ENCODE results near the gene RAPGEF5. TPM values are rescaled to one million over a fixed set of nuclear protein-coding genes. Genes with fewer than 3 reads are reported as not detected.

Gene RAPGEF5
- total RNA-seq, 1 experiment from 2014 or later: 5.6 TPM

DNA sequence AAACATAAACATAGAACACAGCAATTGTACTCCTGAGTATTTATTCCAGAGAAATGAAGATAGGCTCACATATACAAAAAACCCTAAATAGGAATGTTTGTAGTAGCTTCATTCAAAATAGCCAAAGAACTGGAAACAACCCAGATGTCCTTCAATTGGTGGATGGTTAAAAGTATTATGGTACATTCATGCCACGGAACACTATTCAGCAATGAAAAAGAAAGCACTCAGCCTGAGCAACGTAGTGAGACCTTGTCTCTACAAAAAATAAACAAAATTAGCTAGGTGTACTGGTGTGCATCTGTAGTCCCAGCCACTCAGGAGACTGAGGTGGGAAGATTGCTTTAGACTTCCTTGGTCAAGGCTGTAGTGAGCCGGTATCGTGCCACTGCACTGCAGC, 94.4 kb downstream of the RAPGEF5 start:
- no peaks in the 10 kb centered on the region for H3F3A ChIP-seq (ENCODE audit: low read length, unreplicated experiment)
- H3K27me3 ChIP-seq (ENCODE audit: low read length): no peaks in the 10 kb centered on the region
- DNase-seq: no peak
- no TSS peak for BruUV-seq (replicated peaks)
- H3K9ac ChIP-seq (ENCODE audit: low read length): no peak overlapping the region
- H3K9me3 ChIP-seq (ENCODE audit: low read length): no peaks in the 10 kb centered on the region
- H2AFZ ChIP-seq (ENCODE audit: low read length): no peak overlapping the region
- H3K36me3 ChIP-seq (ENCODE audit: low read depth, low read length): no peaks in the 10 kb centered on the region
- ChIA-PET CTCF (interaction anchor here (0.6 kb wide), 1 partner anchor 34 kb away, joined by 3 read pairs; no protein-coding TSS in a partner anchor), POLR2A (ENCODE audit: unreplicated experiment) (no interaction called here)
- TF ChIP-seq EZH2phosphoT487 (IDR thresholded peaks at IDR 0.05; ENCODE audit: borderline replicate concordance, low read length) (no peak), EZH2 (IDR thresholded peaks at IDR 0.05; ENCODE audit: low read length, unreplicated experiment) (no peak)
- TF ChIP-seq, protein P1, sequence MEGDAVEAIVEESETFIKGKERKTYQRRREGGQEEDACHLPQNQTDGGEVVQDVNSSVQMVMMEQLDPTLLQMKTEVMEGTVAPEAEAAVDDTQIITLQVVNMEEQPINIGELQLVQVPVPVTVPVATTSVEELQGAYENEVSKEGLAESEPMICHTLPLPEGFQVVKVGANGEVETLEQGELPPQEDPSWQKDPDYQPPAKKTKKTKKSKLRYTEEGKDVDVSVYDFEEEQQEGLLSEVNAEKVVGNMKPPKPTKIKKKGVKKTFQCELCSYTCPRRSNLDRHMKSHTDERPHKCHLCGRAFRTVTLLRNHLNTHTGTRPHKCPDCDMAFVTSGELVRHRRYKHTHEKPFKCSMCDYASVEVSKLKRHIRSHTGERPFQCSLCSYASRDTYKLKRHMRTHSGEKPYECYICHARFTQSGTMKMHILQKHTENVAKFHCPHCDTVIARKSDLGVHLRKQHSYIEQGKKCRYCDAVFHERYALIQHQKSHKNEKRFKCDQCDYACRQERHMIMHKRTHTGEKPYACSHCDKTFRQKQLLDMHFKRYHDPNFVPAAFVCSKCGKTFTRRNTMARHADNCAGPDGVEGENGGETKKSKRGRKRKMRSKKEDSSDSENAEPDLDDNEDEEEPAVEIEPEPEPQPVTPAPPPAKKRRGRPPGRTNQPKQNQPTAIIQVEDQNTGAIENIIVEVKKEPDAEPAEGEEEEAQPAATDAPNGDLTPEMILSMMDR (conservative IDR thresholded peaks at IDR 0.05; ENCODE audit: low read depth, low read length): no peak
- H3K9me2 ChIP-seq (replicated peaks; ENCODE audit: low read length): no peaks in the 10 kb centered on the region
- no peaks in the 10 kb centered on the region for H4K20me1 ChIP-seq (ENCODE audit: low read length)
- no peak for ATAC-seq
- intact Hi-C loops (cut with micrococcal nuclease): no loop called here
- H3K4me3 ChIP-seq (ENCODE audit: low read length): no peak overlapping the region
- no peaks in the 10 kb centered on the region for H3K79me2 ChIP-seq (ENCODE audit: low read length)
- no peak overlapping the region for H3K4me2 ChIP-seq (ENCODE audit: low read length)
- no peak overlapping the region for H3K27ac ChIP-seq (ENCODE audit: low read length)
- no peaks in the 10 kb centered on the region for H3K4me1 ChIP-seq (ENCODE audit: insufficient read depth, low read length)

DNA sequence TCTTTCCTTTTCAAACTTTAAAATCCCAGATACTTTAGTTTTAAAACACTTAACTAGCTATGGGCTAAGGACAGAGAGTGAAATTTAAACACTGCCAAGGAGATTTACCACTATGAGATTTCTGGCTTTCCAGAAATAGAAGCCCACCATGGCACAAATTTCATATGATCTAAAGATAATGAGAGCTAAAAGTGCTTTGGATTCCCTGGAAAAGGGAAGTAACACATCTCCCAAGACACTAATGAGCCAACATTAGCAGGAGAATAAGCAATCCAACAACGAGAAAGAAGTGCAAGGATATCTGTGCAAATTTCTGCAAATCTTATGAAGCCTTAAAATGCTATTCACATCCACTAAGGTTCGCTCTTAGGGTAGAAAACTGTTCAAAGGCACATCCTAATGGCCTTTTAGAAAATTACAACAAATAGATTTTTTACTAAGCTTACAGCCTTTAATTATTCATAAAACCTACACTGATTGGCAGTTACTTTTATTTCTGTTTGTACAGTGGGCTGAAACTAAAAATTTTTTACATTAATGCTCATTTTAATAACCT, 100.3 kb downstream of the RAPGEF5 start:
- intact Hi-C loops (cut with micrococcal nuclease): loop anchor here (1.0 kb wide), 1 partner anchor 146 kb away; no protein-coding TSS in a partner anchor
- no peak overlapping the region for H3K27ac ChIP-seq (ENCODE audit: low read length)
- ATAC-seq (peak; percentile 31; the same call in 1 of the 2 replicates), DNase-seq (no peak)
- no peaks in the 10 kb centered on the region for H3F3A ChIP-seq (ENCODE audit: low read length, unreplicated experiment)
- H3K9ac ChIP-seq (ENCODE audit: low read length): no peak overlapping the region
- BruUV-seq (replicated peaks): no TSS peak
- no peak overlapping the region for H2AFZ ChIP-seq (ENCODE audit: low read length)
- H3K36me3 ChIP-seq (ENCODE audit: low read depth, low read length): no peaks in the 10 kb centered on the region
- no peaks in the 10 kb centered on the region for H3K9me2 ChIP-seq (replicated peaks; ENCODE audit: low read length)
- TF ChIP-seq, protein P1 (conservative IDR thresholded peaks at IDR 0.05; ENCODE audit: low read depth, low read length): 0 out of 2 replicates have a peak, but pooled peaks have one; percentile 15
- TF ChIP-seq EZH2 (IDR thresholded peaks at IDR 0.05; ENCODE audit: low read length, unreplicated experiment): no peak
- no peak for TF ChIP-seq EZH2phosphoT487 (IDR thresholded peaks at IDR 0.05; ENCODE audit: borderline replicate concordance, low read length)
- no peaks in the 10 kb centered on the region for H4K20me1 ChIP-seq (ENCODE audit: low read length)
- no peaks in the 10 kb centered on the region for H3K4me1 ChIP-seq (ENCODE audit: insufficient read depth, low read length)
- no peaks in the 10 kb centered on the region for H3K79me2 ChIP-seq (ENCODE audit: low read length)
- no peaks in the 10 kb centered on the region for H3K27me3 ChIP-seq (ENCODE audit: low read length)
- H3K9me3 ChIP-seq (ENCODE audit: low read length): no peaks in the 10 kb centered on the region
- CTCF ChIA-PET: interaction anchor here (0.9 to 1.0 kb wide), 2 partner anchors 145 to 147 kb away, joined by 3 to 5 read pairs; no protein-coding TSS in a partner anchor
- H3K4me2 ChIP-seq (ENCODE audit: low read length): no peak overlapping the region
- no peak overlapping the region for H3K4me3 ChIP-seq (ENCODE audit: low read length)
- POLR2A ChIA-PET (ENCODE audit: unreplicated experiment): no interaction called here

DNA sequence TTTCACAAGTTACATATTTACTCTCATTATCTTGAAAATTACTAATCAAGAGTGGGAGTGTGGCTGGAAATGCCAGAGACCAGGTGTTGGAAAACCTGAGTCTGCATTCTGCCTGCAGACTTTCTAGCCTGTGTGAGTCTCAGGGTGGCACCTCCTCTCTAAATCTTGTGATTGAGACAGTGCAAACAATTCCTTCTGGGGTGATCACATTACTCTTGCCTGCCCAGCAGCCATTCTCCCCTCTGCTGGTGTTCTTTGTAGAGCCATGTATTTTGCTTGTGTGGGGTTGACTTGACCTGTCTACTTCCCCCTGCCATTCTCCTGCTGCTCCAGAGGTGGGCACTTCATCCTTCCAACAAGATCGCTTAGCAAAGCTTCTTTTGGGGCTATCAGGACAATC, 101.1 kb downstream of the RAPGEF5 start:
- Histone ChIP-seq H3K9ac (ENCODE audit: low read length) (no peak overlapping the region), H3K9me2 (replicated peaks; ENCODE audit: low read length) (no peaks in the 10 kb centered on the region), H3K4me3 (ENCODE audit: low read length) (no peak overlapping the region), H3K79me2 (ENCODE audit: low read length) (no peaks in the 10 kb centered on the region), H3K27ac (ENCODE audit: low read length) (no peak overlapping the region), H3K4me2 (ENCODE audit: low read length) (no peak overlapping the region), H2AFZ (ENCODE audit: low read length) (no peak overlapping the region), H3K36me3 (ENCODE audit: low read depth, low read length) (no peaks in the 10 kb centered on the region), H3F3A (ENCODE audit: low read length, unreplicated experiment) (no peaks in the 10 kb centered on the region), H3K27me3 (ENCODE audit: low read length) (no peaks in the 10 kb centered on the region), H3K4me1 (ENCODE audit: insufficient read depth, low read length) (no peaks in the 10 kb centered on the region), H4K20me1 (ENCODE audit: low read length) (no peaks in the 10 kb centered on the region), H3K9me3 (ENCODE audit: low read length) (no peaks in the 10 kb centered on the region)
- intact Hi-C loops (cut with micrococcal nuclease): loop anchor here (1.0 kb wide), 1 partner anchor 146 kb away; no protein-coding TSS in a partner anchor
- no peak for TF ChIP-seq EZH2 (IDR thresholded peaks at IDR 0.05; ENCODE audit: low read length, unreplicated experiment)
- TF ChIP-seq, protein P1 (conservative IDR thresholded peaks at IDR 0.05; ENCODE audit: low read depth, low read length): no peak
- TF ChIP-seq EZH2phosphoT487 (IDR thresholded peaks at IDR 0.05; ENCODE audit: borderline replicate concordance, low read length): no peak
- DNase-seq: no peak
- ATAC-seq: peak; percentile 42
- CTCF ChIA-PET: no interaction called here
- no TSS peak for BruUV-seq (replicated peaks)
- POLR2A ChIA-PET (ENCODE audit: unreplicated experiment): no interaction called here

Data from PC-3 (cell line).